UCSD-AML1 (cell line): Measurements from ENCODE around the gene POLE.

Source experiments
- DNase-seq: peaks from one replicate; lab custom pipeline; 2025; ENCODE audit not compliant: unreplicated experiment; lab: John Stamatoyannopoulos, UW

POLE gene

DNA sequence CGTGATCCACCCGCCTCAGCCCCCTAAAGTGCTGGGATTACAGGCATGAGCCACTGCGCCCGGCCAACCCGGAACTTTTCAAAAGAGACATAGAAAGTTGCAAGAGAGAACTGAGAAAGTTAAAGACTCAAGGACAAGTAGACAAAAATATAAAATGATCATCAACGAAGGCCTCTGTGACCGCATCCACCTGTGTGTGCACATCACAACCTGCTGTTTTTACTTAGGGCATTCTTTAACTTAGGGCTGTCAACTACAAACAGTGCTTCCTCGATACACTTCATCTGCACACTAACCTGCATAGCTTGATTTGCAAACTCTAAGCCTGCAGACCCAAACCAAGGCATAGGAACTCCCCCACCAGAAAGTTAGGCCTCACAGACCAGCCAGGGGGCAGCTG lies 53.7 kb downstream of the POLE start:
- DNase-seq: no peak

DNA sequence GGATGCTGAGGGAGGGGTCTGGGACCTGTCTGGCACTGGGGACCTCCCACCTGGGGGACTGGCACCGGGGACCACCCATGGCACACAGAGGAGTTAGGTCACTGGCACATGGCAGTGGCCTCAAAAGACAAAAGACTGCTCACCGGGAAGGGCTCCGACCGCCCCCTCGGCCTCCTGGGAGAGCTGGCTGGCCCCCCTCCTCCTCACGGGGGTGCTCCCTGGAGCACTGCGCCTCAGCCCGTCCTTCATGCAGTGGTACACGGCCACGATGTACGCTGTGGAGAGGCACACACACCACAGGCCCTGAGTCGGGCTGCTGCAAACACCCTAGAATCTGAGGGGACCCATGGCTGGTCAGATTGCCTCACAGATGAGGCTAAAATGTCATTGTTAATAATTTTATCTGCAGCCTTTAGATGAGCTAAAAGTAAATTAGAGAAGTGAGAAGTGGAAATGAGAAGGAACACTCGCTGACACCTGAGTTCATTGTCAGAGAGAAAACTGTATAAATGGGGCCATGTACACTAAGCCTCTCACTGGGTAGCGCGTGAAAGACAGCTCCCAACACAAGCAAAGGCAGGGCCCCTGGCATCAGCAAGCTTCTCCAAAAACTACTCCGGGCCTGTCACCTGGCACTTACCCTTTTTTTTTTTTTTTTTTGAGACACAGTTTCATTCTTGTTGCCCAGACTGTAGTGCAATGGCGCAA lies 54.5 kb downstream of the POLE start:
- DNase-seq: no peak

DNA sequence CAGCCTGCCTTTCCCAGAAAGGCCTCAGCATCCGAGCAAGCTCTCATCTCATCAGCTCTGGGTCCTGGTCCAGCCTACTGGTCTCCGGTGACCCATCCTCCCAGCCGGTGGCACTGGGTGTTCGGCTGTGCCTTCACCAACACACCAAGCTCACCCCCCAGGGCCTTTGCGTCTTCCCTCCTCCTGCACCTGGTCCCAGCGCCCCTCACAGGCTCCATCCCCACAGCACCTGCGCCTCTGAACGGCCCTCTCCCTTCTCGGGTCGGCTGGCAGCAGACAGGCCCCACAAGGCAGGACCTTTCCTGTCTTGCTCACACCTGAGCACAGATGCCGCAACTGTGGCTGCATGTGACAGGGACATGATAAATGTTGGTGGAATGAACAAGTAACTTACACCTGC lies 55.5 kb downstream of the POLE start:
- no peak for DNase-seq

DNA sequence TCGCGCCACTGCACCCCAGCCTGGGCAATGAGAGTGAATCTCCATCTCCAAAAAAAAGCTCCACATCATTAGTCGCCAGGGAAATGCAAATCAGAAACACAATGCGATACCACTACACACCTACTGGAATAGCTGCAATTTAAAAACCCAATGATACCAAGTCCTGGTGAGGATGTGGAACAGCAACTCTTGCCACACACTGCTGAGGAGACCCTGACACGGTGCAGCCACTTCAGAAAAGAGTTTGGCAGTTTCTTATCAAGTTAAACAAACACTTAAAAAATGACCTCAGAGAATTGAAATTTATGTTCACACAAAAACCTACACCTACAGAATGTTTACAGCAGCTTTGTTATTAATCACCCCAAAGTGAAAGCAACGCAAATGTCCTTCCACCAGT lies 56.5 kb downstream of the POLE start:
- no peak for DNase-seq

DNA sequence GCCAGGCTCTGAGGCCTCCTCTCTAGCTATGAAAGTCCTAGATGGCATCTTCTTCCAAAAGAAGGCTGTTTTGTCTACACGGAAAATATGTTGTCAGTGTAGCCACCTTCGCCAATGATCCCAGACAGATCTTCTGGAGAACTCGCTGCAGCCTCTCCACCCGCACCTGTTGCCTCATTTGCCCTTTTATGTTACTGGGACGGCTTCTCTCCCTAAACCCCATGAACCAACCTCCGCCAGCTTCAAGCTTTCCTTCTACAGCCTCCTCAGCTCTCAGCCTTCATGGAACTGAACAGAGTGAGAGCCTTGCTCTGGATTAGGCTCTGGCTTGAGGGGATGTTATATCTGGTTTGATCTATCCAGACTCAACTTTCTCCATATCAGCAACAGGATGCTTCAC lies 57.8 kb downstream of the POLE start:
- DNase-seq: no peak

DNA sequence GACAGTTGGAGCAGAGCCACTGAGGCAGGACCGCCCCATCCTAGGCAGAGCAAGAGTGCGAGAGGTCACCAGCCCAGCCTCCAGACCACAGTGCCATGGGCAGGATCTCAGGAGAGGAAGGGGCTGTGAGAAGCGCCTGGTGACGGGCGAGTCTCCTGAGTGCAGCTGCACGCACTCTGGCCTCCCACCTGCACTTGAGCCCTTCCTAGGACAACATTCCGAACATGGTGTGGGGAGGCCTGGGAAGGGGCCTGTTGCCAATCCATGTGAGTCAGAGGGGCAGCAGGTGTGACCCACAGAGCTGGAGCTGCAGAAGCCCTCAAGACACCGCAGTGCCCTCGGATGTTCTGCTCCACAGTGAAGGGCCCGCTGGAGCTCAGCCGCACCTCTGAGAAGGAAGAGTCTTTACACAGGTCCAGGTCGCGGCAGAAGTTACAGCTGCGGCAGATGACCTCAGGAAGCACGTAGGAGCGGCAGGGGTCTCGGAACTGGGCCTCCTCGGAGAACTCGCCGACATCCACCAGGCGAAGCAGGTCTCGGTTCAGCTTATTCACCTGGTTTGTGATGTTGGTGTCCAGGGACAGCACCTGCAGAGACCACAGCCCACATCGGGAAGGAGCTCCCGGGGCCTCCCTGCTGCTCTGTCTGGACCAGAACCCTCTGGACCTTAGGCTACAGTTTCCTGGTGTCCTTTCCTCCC lies 61.3 kb downstream of the POLE start:
- no peak for DNase-seq

DNA sequence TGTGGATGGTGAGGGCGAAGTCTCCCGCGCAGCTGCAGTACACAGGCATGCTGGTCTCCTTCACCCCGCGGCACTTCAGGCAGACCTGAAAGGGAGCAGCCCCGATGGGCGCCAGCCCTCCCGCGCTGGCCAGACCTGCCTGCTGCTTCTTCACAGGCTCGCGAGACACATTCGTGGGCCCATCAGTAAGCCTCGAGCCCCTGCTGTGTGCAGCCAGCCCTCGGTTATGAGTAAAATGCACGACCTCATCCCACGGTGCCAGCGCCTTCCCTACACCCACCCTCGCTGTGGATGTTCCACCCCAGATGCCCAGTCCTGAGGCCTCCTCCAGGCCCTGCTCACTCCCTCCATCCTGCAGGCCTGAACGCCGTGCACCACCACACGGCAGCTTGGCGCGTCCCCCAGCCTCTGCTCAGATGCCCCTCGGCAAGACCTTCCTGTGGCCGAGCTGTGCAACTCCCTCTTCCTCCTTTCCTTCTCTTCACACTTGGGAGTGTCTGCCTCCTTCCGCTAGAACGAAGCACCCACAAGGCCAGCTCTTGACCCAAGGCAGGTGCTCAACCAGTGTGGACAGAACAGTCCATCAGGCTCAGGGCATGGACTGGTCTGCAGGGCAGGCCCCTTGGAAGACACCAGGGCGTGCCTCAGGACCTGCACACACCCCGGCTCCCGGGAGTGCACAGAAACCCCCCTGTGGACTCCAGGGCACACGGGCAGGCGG lies 62.1 kb downstream of the POLE start:
- DNase-seq: no peak

DNA sequence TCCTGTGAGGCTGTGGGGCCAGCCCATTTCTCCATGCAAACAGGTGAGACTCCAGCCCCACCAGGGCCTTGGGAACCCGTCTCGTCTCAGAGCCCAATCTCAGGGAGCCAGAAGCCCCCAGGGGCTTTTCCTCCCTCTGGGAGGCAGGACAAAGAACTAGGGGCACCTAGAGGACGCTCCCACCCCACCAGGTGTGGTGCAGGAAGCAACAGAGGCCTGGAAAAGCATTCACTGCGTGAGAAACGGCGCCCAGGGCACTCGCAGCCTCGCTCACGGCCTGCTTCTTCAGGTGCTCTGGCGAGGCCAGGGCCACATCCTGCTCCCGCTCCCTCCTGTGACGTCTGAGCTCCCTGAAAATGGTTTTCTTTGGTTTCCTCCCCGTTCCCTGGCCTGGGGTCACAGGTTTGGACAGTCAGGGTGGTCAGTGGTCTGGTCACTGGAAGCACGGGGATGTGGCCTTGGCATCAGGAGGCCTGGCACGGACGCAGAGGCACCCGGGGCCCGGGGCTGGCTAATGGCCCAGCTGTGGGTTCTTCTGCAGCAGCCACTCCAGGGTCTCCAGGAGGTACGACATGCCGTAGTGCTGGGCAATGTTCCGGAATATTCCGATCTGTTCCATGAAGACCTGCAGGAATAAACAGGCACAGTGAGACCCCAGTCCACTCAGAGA lies 62.8 kb downstream of the POLE start:
- DNase-seq: no peak

DNA sequence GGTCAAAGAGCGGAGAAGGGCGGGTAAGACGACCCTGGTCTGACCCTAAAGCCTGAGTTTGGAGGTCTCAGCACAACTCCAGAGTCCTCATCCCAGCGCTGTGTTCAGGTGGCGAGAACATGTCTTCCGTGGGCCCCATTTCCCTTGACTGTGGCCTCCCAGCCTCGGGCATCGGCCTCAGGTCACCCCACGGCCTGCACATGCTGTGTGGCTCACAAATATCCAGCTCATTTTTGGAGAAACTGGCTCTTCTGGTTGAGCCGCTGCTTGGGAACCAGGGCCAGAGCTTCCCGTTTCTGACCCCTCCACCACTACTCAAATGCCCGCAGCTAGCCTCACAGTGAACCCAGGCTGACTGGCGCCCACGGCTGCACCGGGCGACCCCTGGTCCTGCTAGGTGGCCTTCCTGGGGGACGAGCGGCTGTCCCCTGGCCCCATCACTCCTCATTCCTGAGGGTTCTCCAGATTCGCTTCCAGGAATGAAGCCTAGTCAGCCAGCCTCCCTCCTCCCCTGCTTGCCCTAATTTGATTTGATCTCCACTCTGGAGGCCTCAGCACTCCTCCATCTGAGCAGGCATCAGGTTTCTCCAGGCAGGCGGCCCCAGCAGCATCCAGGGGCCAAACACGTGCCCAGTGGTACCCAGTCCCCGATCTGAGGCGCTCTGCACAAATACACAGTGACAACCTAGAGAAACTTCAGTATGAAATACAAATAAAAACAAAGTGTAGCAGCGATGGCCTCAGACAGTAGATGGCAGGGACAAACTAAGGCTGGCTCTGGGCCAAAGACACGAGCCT lies 63.9 kb downstream of the POLE start:
- no peak for DNase-seq

DNA sequence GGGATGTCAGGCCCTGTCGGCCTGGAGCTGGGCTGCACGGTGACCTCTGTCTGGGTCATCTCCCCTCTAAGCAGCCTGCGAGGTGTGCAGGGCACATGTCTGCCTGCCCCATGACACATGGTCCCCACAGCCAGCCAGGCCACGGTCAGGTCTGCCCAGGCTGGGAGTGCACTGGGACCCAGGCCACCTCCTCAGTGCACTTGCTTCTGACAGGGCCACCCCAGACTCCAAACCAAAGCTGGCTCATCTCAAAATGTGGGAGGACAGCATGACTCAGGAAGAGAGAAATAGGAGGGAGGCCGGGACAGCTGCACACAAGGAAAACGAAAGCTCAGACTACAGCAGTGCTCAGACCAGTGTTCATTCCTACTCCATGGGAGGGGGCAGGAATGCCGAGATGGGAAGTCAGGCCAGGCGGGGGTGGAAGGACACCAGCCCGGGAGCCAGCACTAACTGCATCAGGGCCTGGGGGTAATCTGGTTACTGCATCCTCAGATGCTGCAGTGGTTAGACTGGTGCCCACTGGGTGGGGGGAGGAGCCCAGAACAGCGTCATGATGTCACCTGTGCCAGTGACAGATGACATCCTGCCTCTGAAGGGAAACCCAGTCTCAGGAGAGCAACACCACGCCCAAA lies 64.6 kb downstream of the POLE start:
- DNase-seq: no peak

DNA sequence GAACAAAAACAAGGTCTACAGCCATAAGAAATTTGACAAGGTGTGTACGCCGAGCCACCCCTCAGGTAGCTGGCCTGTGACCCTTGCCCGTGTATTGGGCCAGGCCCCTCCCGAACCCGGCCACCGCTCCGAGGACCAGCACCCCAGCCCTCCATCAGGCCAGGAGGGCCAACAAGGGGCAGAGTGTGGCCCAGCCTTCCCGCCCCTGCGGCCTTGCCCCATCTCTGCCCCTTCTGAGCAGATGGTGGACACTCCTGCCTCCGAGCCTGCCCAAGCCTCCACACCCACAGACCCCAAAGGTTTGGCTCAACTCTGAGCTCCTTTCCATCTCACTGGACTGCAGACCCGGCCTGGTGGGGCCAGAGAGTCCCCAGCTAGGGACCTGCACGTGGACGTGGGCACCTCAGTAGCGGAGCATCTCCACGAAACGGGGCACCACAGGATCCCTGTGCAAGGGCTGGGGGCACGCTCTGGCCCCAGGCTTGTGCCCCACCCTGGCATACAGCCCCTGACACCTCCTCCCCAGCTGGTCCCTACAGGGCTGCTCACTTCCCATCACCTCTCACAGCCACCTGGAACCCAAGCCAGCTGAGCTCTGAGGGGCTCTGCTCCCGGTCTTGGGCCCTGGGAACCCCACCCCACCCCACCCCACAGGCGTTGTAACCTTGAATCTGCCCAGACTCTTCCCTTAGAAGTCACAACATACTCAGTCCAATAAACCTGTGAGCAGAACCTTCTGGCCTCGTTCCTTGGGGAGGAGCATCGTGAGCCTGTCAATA lies 65.3 kb downstream of the POLE start:
- no peak for DNase-seq

DNA sequence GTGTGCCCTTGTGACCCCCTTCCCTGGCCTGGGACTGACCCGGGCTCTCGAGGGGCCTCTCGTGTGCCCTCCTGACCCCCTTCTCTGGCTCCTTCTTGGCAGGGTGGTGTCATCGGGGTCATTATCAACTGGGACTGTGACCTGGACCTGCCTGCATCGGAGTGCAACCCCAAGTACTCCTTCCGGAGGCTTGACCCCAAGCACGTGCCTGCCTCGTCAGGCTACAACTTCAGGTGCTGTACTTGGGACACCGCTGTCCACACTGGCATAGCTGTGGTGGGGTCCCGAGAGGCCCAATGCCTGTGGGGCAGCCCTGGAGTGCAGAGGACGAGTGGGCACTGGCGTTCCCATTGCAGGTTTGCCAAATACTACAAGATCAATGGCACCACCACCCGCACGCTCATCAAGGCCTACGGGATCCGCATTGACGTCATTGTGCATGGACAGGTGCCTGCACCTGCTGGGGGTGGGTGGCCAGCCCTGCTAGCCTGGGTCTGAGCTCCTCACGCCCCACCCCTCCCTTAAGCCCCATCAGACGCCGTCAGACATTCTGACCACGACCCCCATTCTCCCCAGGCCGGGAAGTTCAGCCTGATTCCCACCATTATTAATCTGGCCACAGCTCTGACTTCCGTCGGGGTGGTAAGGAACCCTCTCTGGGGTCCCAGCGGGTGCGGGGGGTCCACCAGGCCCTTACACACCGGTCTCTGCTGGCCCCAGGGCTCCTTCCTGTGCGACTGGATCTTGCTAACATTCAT lies 66.1 kb downstream of the POLE start:
- no peak for DNase-seq

DNA sequence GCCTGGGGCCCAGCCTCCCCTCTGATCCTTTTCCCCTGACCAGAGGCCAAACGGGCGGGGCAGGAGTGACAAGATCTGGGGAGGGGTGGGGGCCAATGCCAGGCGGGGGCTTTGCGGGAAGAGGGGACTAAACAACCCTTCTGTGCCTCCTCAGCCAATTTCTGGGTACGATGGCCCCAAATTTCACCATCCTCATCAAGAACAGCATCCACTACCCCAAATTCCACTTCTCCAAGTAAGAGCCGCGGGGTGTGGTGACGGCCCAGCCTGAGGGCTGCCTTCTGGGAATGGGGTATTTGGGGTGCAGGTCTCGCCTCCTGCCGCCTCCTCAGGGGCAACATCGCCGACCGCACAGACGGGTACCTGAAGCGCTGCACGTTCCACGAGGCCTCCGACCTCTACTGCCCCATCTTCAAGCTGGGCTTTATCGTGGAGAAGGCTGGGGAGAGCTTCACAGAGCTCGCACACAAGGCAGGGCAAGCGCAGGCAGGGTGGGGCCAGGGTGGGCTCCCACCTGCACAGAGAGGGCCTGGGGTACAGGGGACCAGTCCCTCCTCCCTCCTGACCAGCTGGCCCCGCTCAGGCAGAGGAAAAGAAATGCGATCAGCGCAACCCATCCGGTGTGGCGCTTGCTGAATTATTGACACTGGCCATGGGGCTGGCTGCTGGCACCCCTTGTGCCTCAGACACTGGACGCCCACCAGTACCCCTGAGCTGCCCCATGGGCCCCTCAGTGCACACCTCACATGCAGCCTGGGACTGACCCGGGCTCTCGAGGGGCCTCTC lies 66.8 kb downstream of the POLE start:
- no peak for DNase-seq

DNA sequence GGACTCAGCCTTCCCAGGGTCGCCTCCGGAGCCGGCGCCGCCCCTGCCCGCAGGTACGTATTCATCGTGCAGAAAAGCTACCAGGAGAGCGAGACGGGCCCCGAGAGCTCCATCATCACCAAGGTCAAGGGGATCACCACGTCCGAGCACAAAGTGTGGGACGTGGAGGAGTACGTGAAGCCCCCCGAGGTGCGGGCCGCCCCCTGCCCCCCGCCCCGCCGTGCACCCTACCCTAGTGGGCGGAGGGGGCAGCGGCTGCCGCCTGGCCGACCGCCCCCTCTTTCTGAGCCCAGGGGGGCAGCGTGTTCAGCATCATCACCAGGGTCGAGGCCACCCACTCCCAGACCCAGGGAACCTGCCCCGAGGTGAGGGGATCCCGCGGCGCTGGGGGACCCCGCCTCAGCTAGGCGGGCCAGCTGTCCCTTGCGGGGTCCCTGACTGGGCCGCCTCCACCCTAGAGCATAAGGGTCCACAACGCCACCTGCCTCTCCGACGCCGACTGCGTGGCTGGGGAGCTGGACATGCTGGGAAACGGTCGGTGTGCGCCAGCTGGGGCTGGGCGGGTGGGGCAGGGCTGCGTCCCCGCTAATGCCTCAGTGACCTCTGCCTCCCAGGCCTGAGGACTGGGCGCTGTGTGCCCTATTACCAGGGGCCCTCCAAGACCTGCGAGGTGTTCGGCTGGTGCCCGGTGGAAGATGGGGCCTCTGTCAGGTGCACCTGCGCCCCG lies 67.6 kb downstream of the POLE start:
- DNase-seq: no peak

DNA sequence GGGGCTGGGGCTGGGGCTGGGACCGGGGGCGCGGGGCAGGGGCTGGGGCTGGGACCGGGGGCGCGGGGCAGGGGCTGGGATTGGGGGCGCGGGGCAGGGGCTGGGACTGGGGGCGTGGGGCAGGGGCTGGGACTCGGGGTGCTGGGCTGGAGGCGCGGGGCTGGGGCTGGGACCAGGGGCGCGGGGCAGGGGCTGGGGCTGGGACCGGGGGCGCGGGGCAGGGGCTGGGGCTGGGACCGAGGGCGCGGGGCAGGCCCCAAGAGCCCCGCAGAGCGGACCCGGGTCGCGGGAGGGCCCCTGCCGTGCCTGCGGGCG lies 68.1 kb downstream of the POLE start:
- DNase-seq: no peak

DNA sequence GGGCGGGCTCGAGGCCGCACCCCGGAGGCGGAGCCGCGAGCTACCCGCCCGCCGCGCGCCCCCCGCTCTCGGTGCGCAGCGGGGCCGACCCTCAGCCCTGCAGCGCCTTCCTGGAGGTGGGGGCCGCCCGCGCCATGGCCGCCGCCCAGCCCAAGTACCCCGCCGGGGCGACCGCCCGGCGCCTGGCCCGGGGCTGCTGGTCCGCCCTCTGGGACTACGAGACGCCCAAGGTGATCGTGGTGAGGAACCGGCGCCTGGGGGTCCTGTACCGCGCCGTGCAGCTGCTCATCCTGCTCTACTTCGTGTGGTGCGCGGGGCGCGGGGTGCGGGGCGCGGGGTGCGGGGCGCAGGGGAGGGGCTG lies 68.5 kb downstream of the POLE start, which contains the start of gene P2RX2:
Gene P2RX2, plus strand, starts transcription at position 94 of the 361 bp plus-strand sequence. Its CDS starts 41 bp downstream, at position 135.
- DNase-seq: no peak

DNA sequence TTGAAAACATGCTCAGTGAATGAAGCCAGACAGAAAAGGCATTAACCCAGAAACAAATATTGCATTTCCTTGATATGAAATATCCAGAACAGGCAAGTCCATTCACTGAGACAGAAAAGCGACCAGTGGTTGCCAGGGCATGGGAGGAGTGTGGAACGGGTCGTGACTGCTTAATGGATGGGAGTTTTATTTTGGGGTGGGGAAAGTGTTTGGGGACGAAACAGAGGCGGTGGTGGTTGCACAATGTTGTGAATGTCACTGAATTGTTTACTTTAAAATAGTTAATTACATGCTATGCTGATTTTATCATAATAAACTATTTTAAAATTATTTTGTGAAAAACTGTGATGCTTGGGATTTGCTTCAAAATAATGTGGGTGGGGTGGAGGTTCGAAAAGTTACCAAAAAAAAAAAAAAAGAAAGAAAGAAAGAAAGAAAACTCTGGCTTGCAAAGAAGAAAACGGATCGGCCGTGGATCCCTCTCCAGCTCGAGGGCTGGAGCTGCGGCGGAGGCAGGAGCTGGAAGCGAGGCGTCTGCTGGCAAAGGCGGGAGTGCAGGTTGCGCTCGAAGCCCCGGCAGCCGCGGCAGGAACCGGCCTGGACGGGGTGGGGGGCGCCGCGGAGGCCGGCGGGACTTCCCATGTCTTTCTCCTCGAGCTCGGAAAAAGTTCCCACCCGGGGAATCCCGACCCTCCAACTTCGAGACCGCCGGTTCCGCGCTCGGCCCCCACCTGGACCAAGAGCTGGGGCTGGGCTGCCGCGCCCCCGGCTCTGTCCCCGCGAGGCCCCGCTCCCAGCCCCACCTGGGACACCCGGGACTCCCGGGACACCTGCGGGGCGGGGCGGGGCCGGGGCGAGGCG lies 69.1 kb downstream of the POLE start:
- no peak for DNase-seq
